HG02885 (cell line): ENCODE results near the gene WFIKKN2.
"Not testable (repeated sequence)": the region's sequence is repeated elsewhere in the genome, so short reads cannot be mapped to it uniquely, and the experiment has no call there.

ENCODE experiments used
- ATAC-seq: cut with Tn5 transposase; IDR thresholded peaks from one replicate; pipeline ENCODE4 v1.9.1; 2021; ENCODE audit warnings: mild to moderate bottlenecking; ENCODE audit not compliant: unreplicated experiment, poor library complexity

Gene WFIKKN2

GRCh38 chr17:50871364-50871763, 36.0 kb downstream of the WFIKKN2 start:
- no peak for ATAC-seq

DNA sequence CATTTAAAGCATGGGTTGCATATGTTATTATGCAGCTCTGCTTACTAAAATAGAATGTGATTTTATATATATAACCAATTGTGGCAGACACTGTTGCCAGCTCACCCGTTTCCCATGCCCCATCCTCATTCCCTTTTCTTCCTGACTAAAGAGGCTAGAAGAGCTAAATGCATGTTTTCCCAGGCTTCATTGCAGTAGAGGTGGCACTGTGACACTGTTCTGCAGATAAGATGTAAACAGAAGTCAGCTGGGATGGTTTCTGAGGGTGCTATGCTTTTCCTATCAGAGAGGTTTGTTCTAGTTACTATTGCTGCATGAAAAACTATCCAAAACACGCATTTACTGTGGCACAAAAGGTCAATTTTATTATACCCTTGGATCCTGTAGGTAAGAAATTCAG, 36.5 kb downstream of the WFIKKN2 start:
- ATAC-seq: no peak

DNA sequence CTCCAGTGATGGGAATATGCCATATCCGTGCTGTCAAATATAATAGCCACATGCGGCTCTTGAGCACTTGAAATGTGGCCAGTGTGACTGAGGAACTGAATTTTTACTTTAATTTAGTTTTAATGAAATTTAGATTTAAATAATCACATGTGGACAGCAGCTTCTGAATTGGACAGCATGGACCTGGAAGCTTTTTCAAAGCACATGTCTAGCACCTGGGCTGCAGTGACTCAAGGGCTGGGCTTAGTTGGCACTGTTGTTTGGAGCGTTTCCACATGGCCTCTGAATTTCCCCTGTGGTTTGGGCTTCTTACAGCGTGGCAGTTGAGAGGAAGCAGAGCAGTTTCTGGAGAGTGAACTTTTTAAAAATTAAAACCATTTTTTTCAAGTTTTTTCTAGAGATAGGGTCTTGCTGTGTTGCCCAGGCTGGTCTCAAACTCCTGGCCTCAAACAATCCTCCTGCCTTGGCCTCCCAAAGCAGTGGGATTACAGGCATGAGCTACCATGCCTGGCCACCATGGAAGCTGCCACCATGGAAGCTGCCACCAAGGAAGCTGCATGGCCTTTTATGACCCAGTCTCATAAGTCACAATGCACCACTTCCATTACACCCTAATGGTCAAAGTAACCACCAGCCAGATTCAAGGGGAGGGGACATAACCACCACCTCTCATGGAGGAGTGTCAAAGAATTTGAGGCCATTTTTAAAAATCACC, 37.5 kb downstream of the WFIKKN2 start:
- ATAC-seq: no peak

- ATAC-seq: no peak
Observed at GRCh38 chr17:50875074-50875473, 39.7 kb downstream of the WFIKKN2 start.

DNA sequence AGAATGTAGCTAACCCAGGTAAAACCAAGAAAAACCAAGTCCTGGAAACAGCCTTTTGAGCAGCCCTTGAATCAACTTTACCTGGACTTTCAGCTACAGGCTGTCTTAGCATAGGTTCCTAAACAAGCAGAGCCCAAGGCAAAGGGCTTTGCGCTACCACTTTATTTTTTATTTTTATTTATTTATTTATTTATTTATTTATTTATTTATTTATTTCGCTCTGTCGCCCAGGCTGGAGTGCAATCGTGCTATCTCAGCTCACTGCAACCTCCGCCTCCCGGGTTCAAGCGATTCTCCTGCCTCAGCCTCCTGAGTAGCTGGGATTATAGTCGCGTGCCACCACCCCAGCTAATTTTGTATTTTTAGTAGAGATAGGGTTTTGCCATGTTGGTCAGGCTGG, 41.7 kb downstream of the WFIKKN2 start:
- ATAC-seq: not testable (repeated sequence)

DNA sequence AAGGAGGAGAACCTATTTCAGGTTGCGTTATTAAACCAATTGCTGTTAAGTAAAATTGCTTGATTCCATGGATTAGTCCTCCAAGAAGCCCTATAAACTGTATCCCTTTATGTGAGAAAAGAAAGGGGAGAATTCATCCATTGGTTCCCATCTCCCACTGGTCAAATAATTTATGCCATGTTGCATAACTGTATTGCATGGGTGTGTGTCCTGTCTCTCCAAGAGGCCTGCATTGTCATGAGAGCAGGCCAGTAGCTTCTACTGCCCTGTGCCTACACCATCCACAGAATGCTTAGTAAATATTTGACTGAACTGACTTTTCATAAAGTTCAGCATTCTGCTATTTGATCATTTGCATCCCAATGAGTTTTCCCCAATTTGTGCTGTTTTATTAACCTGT, 42.5 kb downstream of the WFIKKN2 start:
- no peak for ATAC-seq

DNA sequence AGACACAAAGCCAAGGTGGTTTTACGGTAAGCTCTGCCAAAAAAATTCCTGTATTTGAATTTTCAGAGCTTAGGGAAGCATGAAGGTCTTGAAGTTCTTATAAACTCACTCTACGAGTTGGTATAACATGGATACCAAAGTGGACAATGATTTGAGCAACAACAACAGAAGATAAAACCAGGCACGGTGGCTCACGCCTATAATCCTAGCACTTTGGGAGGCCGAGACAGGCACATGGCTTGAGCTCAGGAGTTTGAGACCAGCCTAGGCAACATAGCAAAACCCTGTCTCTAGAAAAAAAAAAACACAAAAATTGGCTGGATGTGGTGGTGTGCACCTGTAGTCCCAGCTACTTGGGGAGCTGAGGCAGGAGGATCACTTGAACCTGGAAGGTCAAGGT, 43.7 kb downstream of the WFIKKN2 start:
- no peak for ATAC-seq

DNA sequence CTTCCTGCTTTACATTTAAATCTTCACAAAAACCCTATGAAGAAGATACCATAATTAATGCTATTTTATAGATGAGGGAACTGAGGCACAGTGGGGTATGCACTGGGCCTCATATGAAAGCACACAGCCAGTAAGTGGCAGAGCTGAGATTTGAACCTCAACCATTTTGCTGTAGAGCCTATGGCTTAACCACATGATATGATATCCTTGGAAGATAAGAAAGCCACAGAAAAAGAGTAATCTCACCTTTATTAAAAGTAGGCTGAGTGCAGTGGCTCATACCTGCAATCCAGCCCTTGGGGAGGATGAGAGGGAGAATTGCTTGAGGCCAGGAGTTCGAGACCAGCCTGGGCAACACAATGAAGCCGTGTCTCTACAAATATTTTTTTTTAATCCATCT, 45.8 kb downstream of the WFIKKN2 start:
- no peak for ATAC-seq

DNA sequence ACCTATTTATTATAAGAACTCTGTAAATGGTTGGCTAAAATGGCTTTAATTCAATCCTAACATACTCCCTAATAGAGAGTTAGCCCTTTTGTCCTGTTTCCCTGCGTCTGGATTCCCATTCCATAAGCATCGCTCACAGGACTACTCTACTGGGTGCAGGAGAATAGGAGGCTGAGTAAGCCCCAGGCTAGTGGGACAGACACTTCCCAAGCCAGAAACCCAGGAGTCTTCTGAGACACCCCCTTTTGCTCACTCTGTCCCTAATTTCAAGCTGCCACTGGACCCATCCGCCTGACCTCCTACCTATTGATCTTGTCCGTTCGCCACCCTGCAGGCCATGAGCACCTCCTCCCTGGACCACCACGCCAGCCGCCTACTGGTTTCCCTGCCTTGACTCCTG, 47.5 kb downstream of the WFIKKN2 start:
- no peak for ATAC-seq

DNA sequence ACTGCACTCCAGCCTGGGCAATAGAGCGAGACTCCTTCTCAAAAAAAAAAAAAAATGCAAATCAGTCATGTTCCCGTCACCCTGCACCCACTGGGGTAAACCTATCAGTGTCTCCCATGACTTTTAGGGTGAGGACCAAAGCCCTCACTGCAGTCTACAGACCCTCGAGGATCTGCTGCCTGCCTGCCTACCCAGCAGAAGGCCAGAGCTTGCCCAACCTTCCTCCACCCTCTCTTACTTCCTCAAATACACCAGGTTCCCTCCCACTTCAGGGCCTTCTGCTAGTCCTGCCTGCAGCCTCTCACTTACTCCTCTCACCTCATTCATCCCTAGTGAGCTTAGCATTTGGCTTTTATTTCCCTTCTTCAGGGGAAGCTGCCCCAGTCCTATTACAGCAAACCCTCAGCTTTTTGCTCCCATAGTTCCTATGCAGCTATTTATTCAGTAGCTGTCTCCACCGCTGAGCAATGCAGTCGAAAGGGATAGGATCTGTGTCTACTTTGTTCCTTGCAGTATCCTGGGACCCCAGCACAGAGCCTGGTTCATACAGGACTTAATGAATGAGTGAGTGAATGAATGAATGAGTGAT, 48.6 kb downstream of the WFIKKN2 start:
- no peak for ATAC-seq

DNA sequence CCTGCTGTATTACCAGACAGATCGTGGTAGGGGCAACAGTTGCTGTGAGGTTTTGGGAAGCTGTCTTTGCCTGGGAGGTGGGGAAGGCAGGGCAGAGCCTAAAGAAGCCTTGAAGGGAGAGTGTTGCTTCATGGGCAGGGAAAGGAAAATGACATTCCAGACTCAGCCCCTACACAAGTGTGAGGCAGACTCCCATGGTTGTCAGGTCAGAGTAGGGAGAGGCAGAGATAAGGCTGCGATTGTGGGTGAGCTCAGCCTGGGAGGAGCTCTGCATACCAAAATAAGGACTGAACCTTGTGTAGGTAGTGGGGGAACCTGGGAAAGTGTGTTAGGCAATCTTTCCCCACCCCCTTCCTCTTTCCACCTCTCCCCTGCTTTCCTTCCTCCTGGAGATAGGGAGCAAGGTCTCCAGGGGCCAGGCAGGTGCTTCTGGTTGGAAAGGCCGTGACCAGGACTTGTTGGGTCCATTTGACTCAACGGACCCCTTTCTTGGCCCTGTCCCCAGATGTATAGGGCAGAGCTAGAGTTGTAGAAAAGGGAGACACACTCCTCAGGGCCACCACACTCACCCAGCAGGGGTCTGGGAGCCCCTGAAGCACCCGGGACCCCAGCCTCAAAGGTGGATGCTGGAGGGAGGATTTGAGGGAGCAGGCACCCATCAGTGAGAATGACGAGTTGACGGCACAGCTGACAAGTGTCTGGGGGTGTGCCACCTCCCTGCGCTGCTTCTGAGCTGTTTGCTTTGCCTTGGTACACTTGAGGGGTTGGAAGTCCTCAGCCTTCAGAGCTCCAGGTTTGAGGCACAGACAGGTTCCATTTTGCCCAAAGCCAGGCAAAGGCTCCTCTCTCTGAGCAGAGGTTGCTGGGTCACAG, 49.3 kb downstream of the WFIKKN2 start:
- ATAC-seq: no peak

GRCh38 chr17:50887705-50888245, 52.4 kb downstream of the WFIKKN2 start:
- no peak for ATAC-seq

GRCh38 chr17:50889528-50890118, 54.2 kb downstream of the WFIKKN2 start:
- ATAC-seq: no peak

GRCh38 chr17:50890675-50891516, 55.5 kb downstream of the WFIKKN2 start:
- ATAC-seq: no peak

DNA sequence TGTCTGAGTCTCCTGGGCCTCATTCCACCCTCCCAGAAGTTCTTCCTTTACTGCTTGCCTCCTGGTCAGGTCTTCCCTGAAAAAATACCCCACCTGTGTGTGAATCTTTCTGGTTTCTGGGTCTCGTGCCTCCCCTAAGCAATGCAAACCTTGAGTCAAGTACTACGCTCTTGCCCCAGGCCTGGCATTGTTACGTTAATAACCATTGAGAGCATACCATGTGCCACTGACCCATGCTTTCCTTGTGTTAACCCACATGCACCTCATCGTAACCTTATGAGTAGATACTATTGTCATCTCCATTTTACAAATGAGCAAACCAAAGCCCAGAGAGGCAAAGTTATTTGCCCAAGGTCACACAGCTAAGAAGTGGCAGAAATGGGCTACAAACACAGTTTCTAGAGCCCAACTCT, 56.2 kb downstream of the WFIKKN2 start:
- no peak for ATAC-seq
